ENCODE data around the gene WNT11.

DNA sequence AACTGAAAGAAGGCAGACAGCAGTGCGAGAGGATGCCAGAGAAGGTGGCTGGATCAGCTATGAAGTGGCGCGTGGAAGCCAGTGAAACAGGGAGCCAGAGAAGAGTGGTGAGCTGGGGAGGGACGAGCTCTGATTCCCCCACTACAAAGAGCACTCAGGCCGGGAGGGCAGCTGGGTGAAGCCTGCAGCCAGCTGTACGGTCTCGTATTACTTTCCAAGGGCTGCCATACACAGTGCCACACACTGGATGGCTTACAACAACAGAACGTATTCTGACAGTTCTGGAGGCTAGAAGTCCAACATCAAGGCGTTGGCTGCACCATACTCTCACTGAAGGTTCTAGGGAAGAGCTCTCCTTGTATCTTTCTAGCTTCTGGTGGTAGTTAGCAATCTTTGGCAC is 47.1 kb upstream of the WNT11 start:
- TF ChIP-seq, protein P1, sequence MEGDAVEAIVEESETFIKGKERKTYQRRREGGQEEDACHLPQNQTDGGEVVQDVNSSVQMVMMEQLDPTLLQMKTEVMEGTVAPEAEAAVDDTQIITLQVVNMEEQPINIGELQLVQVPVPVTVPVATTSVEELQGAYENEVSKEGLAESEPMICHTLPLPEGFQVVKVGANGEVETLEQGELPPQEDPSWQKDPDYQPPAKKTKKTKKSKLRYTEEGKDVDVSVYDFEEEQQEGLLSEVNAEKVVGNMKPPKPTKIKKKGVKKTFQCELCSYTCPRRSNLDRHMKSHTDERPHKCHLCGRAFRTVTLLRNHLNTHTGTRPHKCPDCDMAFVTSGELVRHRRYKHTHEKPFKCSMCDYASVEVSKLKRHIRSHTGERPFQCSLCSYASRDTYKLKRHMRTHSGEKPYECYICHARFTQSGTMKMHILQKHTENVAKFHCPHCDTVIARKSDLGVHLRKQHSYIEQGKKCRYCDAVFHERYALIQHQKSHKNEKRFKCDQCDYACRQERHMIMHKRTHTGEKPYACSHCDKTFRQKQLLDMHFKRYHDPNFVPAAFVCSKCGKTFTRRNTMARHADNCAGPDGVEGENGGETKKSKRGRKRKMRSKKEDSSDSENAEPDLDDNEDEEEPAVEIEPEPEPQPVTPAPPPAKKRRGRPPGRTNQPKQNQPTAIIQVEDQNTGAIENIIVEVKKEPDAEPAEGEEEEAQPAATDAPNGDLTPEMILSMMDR (IDR thresholded peaks at IDR 0.05; ENCODE audit: low read depth, low read length, poor library complexity, severe bottlenecking): no peak
- TF ChIP-seq EZH2phosphoT487 (IDR thresholded peaks at IDR 0.05; ENCODE audit: borderline replicate concordance, low read length): no peak

Data from DOHH2 (cell line).